ENCODE data around the gene ZNF326.

- TF ChIP-seq CTCF (IDR thresholded peaks at IDR 0.05) (no peak), POLR2A (IDR thresholded peaks at IDR 0.05) (no peak)
These were observed 5.8 kb upstream of the ZNF326 start for GRCh38 chr1:89989099-89989498.
